GM23338 (cell line): Measurements from ENCODE around the gene CHCHD6. TPM values are rescaled to one million over a fixed set of nuclear protein-coding genes. Genes with fewer than 3 reads are reported as not detected.
A peak's percentile ranks its signal among the peaks of the same experiment; 100 is the strongest.

ENCODE experiments used
- ATAC-seq: fragments of 200-7000 bp; cut with Tn5 transposase; 3 replicates; pipeline ENCODE4 v1.9.1; 2020
- DNase-seq: peaks from one replicate; pipeline ENCODE4 v3.0.0-alpha.2; 2015; ENCODE audit warnings: low spot score
- H2AFZ ChIP-seq: fragments of 200-600 bp; sonication (generic); 2 replicates; pipeline ENCODE4 v1.8.0; 2016; ENCODE audit warnings: antibody characterized with exemption, mild to moderate bottlenecking, moderate library complexity
- H3F3A ChIP-seq: fragments of 200-600 bp; sonication (generic); replicated peaks from 2 replicates; pipeline ENCODE4 v1.8.0; 2017; ENCODE audit warnings: antibody characterized with exemption, mixed run types, low read depth
- H3K27ac ChIP-seq: fragments of 200-600 bp; sonication (generic); 2 replicates; pipeline ENCODE4 v1.6.1; 2016; ENCODE audit warnings: low read depth
- H3K27me3 ChIP-seq: fragments of 200-600 bp; sonication (generic); 2 replicates; pipeline ENCODE4 v1.8.0; 2016; ENCODE audit warnings: mild to moderate bottlenecking, mixed run types, moderate library complexity; ENCODE audit not compliant: insufficient read depth
- H3K36me3 ChIP-seq: fragments of 200-600 bp; sonication (generic); 2 replicates; pipeline ENCODE4 v1.8.0; 2016; ENCODE audit warnings: mild to moderate bottlenecking; ENCODE audit not compliant: insufficient read depth
- H3K4me1 ChIP-seq: fragments of 200-600 bp; sonication (generic); 2 replicates; pipeline ENCODE4 v1.8.0; 2016; ENCODE audit warnings: mild to moderate bottlenecking, moderate library complexity; ENCODE audit not compliant: insufficient read depth
- H3K4me2 ChIP-seq: fragments of 200-600 bp; sonication (generic); 2 replicates; pipeline ENCODE4 v1.7.1; 2017; ENCODE audit warnings: mixed run types
- H3K4me3 ChIP-seq: fragments of 200-600 bp; sonication (generic); 2 replicates; pipeline ENCODE4 v1.6.1; 2016; ENCODE audit warnings: mixed run types
- H3K79me2 ChIP-seq: fragments of 200-600 bp; sonication (generic); replicated peaks from 2 replicates; pipeline ENCODE4 v1.8.0; 2017; ENCODE audit warnings: mild to moderate bottlenecking; ENCODE audit not compliant: insufficient read depth
- H3K9me2 ChIP-seq: fragments of 200-600 bp; sonication (generic); 2 replicates; pipeline ENCODE4 v1.8.0; 2017; ENCODE audit not compliant: insufficient read depth
- H4K20me1 ChIP-seq: fragments of 200-600 bp; sonication (generic); replicated peaks from 2 replicates; pipeline ENCODE4 v1.8.0; 2017; ENCODE audit warnings: mild to moderate bottlenecking; ENCODE audit not compliant: insufficient read depth
- H3K27ac Mint-ChIP-seq: 2 replicates; pipeline ENCODE4 v1.8.0; 2020; ENCODE audit warnings: inconsistent platforms, mild to moderate bottlenecking, moderate library complexity, mixed read lengths
- H3K27me3 Mint-ChIP-seq: 3 replicates; pipeline ENCODE4 v1.8.0; 2022; ENCODE audit warnings: low read depth, mild to moderate bottlenecking, moderate library complexity, mixed read lengths, inconsistent platforms; ENCODE audit not compliant: insufficient read depth, poor library complexity
- H3K36me3 Mint-ChIP-seq: 3 replicates; pipeline ENCODE4 v1.8.0; 2021; ENCODE audit warnings: low read depth, mild to moderate bottlenecking, inconsistent platforms, moderate library complexity, mixed read lengths
- H3K4me1 Mint-ChIP-seq: 3 replicates; pipeline ENCODE4 v1.8.0; 2020; ENCODE audit warnings: mild to moderate bottlenecking, inconsistent platforms, mixed read lengths
- H3K4me3 Mint-ChIP-seq: 3 replicates; pipeline ENCODE4 v1.8.0; 2021; ENCODE audit warnings: moderate library complexity, mild to moderate bottlenecking, inconsistent platforms, mixed read lengths
- H3K9me3 Mint-ChIP-seq: 3 replicates; pipeline ENCODE4 v1.8.0; 2020; ENCODE audit warnings: moderate library complexity, mild to moderate bottlenecking, inconsistent platforms, mixed read lengths
- CREB1 ChIP-seq: fragments of 250-450 bp; sonication (Bioruptor Pico); IDR thresholded peaks from 2 replicates; pipeline ENCODE4 v1.5.0; 2020; ENCODE audit warnings: low read depth, mild to moderate bottlenecking, moderate library complexity
- EZH2 ChIP-seq: fragments of 200-600 bp; sonication (generic); IDR thresholded peaks from one replicate; pipeline ENCODE4 v1.8.0; 2017; ENCODE audit warnings: antibody characterized with exemption, mild to moderate bottlenecking, low read depth; ENCODE audit not compliant: unreplicated experiment
- JUNB ChIP-seq: IDR thresholded peaks from one replicate; pipeline ENCODE4 v1.6.1; 2016; ENCODE audit warnings: antibody characterized with exemption; ENCODE audit not compliant: unreplicated experiment
- NANOG ChIP-seq: IDR thresholded peaks from 2 replicates; pipeline ENCODE4 v1.6.1; 2016; ENCODE audit warnings: antibody characterized with exemption, borderline replicate concordance
- STAT1 ChIP-seq: IDR thresholded peaks from one replicate; pipeline ENCODE4 v1.6.1; 2016; ENCODE audit warnings: antibody characterized with exemption; ENCODE audit not compliant: unreplicated experiment
- ZNF114 ChIP-seq: fragments of 250-450 bp; sonication (Bioruptor Pico); IDR thresholded peaks from 2 replicates; pipeline ENCODE4 v1.5.0; 2020; ENCODE audit warnings: mild to moderate bottlenecking, moderate library complexity
- polyA plus RNA-seq: library from polyadenylated mRNA; unstranded; fragments of >200 nt; fragmentation: Nextera tagmentation; extraction: Ambion mirVana; gene quantifications from 2 replicates; pipeline ENCODE4 v1.2.1, GENCODE V29; 2016
- total RNA-seq: library from RNA; depleted of rRNA; stranded (reverse); fragments of >200 nt; shearing (Covaris generic); gene quantifications from 2 replicates; pipeline ENCODE4 v1.2.3, GENCODE V29; 2014
- TF ChIP-seq, protein P1 (sequence below): IDR thresholded peaks from 2 replicates; pipeline ENCODE4 v1.6.1; 2016; ENCODE audit warnings: antibody characterized with exemption
- TF ChIP-seq, protein P2 (sequence below): IDR thresholded peaks from one replicate; pipeline ENCODE4 v1.6.1; 2018; ENCODE audit warnings: antibody characterized with exemption; ENCODE audit not compliant: unreplicated experiment
- TF ChIP-seq, protein P3 (sequence below): fragments of 250-450 bp; sonication (Bioruptor Pico); IDR thresholded peaks from 2 replicates; pipeline ENCODE4 v1.5.0; 2020; ENCODE audit warnings: mild to moderate bottlenecking, moderate library complexity

Gene CHCHD6
- total and polyA plus RNA-seq, 2 experiments from 2014 or later, result 28.8 to 43.0 TPM

DNA sequence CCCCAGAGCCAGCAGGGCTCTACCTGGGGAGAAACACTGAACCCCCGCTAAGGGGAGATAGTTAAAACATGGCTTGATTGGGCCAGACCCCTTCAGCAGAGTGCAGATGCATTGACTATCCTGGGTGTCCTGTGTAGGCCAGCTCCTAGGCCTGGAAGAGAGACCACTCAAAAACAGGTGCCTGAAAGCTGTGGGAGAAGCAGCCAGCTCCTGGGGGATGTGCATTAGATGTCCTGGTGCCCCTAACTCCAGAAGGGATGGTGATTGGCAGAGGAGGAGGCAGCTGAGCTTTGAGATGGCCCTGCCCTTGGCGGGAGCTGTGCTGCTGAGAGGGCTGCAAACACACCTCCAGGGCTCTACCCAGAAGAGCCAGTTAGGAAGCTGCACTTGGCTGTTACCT lies 189.6 kb downstream of the CHCHD6 start:
- Histone ChIP-seq H2AFZ (no peak overlapping the region), H4K20me1 (peaks cover 4% of the 10 kb centered on the region; the same call in 1 of the 2 replicates), H3K9me2 (no peaks in the 10 kb centered on the region), H3K79me2 (no peaks in the 10 kb centered on the region), H3K27ac (no peak overlapping the region), H3F3A (no peaks in the 10 kb centered on the region), H3K36me3 (no peaks in the 10 kb centered on the region), H3K4me3 (no peak overlapping the region), H3K4me1 (peaks cover 16% of the 10 kb centered on the region), H3K4me2 (no peak overlapping the region), H3K27me3 (no peaks in the 10 kb centered on the region)
- H3K4me1 Mint-ChIP-seq, result peaks cover 28% of the 10 kb centered on the region
- DNase-seq (no peak), ATAC-seq (peak; percentile 65)
- H3K27me3 Mint-ChIP-seq, result peaks cover 4% of the 10 kb centered on the region
- no peak overlapping the region for H3K27ac Mint-ChIP-seq
- no peak for TF ChIP-seq JUNB
- TF ChIP-seq NANOG, result no peak
- no peak for TF ChIP-seq CREB1 (CRISPR knock-in tag)
- TF ChIP-seq EZH2, result no peak
- no peak for TF ChIP-seq ZNF114 (CRISPR knock-in tag)
- TF ChIP-seq, protein P1, sequence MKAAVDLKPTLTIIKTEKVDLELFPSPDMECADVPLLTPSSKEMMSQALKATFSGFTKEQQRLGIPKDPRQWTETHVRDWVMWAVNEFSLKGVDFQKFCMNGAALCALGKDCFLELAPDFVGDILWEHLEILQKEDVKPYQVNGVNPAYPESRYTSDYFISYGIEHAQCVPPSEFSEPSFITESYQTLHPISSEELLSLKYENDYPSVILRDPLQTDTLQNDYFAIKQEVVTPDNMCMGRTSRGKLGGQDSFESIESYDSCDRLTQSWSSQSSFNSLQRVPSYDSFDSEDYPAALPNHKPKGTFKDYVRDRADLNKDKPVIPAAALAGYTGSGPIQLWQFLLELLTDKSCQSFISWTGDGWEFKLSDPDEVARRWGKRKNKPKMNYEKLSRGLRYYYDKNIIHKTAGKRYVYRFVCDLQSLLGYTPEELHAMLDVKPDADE, result no peak
- TF ChIP-seq STAT1, result no peak
- no peaks in the 10 kb centered on the region for H3K9me3 Mint-ChIP-seq
- H3K4me3 Mint-ChIP-seq, result no peak overlapping the region
- no peaks in the 10 kb centered on the region for H3K36me3 Mint-ChIP-seq

DNA sequence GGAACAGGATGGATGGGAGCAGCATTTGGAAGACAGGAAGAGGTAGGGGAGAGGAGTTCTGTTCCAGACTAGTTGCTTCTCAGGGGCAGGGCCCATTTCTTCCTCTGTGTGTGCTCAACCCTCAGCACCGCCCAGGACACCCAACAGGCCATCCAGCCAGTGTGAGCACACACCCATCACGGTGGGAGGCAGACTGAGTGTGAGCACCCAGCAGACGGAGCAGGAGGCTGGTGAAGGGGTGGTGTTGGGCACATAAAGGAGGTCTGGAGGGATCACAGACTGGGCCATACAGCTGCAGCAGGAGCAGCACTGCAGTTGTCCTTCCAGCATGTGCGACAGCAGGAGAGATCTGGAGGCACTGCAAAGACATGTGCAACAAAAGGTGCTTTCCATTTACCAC lies 190.4 kb downstream of the CHCHD6 start:
- H3K27me3 ChIP-seq, result no peaks in the 10 kb centered on the region
- Mint-ChIP-seq H3K9me3 (no peaks in the 10 kb centered on the region), H3K4me3 (no peak overlapping the region), H3K27me3 (no peaks in the 10 kb centered on the region), H3K27ac (no peak overlapping the region), H3K4me1 (peaks cover 28% of the 10 kb centered on the region), H3K36me3 (no peaks in the 10 kb centered on the region)
- no peaks in the 10 kb centered on the region for H3K79me2 ChIP-seq
- H3K27ac ChIP-seq, result no peak overlapping the region
- no peak overlapping the region for H3K4me3 ChIP-seq
- H3F3A ChIP-seq, result no peaks in the 10 kb centered on the region
- no peak overlapping the region for H2AFZ ChIP-seq
- no peak for DNase-seq
- TF ChIP-seq, protein P2, sequence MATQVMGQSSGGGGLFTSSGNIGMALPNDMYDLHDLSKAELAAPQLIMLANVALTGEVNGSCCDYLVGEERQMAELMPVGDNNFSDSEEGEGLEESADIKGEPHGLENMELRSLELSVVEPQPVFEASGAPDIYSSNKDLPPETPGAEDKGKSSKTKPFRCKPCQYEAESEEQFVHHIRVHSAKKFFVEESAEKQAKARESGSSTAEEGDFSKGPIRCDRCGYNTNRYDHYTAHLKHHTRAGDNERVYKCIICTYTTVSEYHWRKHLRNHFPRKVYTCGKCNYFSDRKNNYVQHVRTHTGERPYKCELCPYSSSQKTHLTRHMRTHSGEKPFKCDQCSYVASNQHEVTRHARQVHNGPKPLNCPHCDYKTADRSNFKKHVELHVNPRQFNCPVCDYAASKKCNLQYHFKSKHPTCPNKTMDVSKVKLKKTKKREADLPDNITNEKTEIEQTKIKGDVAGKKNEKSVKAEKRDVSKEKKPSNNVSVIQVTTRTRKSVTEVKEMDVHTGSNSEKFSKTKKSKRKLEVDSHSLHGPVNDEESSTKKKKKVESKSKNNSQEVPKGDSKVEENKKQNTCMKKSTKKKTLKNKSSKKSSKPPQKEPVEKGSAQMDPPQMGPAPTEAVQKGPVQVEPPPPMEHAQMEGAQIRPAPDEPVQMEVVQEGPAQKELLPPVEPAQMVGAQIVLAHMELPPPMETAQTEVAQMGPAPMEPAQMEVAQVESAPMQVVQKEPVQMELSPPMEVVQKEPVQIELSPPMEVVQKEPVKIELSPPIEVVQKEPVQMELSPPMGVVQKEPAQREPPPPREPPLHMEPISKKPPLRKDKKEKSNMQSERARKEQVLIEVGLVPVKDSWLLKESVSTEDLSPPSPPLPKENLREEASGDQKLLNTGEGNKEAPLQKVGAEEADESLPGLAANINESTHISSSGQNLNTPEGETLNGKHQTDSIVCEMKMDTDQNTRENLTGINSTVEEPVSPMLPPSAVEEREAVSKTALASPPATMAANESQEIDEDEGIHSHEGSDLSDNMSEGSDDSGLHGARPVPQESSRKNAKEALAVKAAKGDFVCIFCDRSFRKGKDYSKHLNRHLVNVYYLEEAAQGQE, result no peak
- TF ChIP-seq, protein P3, sequence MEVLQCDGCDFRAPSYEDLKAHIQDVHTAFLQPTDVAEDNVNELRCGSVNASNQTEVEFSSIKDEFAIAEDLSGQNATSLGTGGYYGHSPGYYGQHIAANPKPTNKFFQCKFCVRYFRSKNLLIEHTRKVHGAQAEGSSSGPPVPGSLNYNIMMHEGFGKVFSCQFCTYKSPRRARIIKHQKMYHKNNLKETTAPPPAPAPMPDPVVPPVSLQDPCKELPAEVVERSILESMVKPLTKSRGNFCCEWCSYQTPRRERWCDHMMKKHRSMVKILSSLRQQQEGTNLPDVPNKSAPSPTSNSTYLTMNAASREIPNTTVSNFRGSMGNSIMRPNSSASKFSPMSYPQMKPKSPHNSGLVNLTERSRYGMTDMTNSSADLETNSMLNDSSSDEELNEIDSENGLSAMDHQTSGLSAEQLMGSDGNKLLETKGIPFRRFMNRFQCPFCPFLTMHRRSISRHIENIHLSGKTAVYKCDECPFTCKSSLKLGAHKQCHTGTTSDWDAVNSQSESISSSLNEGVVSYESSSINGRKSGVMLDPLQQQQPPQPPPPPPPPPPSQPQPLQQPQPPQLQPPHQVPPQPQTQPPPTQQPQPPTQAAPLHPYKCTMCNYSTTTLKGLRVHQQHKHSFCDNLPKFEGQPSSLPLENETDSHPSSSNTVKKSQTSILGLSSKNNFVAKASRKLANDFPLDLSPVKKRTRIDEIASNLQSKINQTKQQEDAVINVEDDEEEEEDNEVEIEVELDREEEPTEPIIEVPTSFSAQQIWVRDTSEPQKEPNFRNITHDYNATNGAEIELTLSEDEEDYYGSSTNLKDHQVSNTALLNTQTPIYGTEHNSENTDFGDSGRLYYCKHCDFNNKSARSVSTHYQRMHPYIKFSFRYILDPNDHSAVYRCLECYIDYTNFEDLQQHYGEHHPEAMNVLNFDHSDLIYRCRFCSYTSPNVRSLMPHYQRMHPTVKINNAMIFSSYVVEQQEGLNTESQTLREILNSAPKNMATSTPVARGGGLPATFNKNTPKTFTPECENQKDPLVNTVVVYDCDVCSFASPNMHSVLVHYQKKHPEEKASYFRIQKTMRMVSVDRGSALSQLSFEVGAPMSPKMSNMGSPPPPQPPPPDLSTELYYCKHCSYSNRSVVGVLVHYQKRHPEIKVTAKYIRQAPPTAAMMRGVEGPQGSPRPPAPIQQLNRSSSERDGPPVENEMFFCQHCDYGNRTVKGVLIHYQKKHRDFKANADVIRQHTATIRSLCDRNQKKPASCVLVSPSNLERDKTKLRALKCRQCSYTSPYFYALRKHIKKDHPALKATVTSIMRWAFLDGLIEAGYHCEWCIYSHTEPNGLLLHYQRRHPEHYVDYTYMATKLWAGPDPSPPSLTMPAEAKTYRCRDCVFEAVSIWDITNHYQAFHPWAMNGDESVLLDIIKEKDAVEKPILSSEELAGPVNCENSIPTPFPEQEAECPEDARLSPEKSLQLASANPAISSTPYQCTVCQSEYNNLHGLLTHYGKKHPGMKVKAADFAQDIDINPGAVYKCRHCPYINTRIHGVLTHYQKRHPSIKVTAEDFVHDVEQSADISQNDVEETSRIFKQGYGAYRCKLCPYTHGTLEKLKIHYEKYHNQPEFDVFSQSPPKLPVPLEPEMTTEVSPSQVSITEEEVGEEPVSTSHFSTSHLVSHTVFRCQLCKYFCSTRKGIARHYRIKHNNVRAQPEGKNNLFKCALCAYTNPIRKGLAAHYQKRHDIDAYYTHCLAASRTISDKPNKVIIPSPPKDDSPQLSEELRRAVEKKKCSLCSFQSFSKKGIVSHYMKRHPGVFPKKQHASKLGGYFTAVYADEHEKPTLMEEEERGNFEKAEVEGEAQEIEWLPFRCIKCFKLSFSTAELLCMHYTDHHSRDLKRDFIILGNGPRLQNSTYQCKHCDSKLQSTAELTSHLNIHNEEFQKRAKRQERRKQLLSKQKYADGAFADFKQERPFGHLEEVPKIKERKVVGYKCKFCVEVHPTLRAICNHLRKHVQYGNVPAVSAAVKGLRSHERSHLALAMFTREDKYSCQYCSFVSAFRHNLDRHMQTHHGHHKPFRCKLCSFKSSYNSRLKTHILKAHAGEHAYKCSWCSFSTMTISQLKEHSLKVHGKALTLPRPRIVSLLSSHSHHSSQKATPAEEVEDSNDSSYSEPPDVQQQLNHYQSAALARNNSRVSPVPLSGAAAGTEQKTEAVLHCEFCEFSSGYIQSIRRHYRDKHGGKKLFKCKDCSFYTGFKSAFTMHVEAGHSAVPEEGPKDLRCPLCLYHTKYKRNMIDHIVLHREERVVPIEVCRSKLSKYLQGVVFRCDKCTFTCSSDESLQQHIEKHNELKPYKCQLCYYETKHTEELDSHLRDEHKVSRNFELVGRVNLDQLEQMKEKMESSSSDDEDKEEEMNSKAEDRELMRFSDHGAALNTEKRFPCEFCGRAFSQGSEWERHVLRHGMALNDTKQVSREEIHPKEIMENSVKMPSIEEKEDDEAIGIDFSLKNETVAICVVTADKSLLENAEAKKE (CRISPR knock-in tag), result no peak
- TF ChIP-seq STAT1 (no peak), JUNB (no peak)
- TF ChIP-seq, protein P1, result no peak
- H4K20me1 ChIP-seq, result peaks cover 4% of the 10 kb centered on the region; the same call in 1 of the 2 replicates
- peaks cover 16% of the 10 kb centered on the region for H3K4me1 ChIP-seq
- H3K9me2 ChIP-seq, result no peaks in the 10 kb centered on the region; the same call in 1 of the 2 replicates
- ATAC-seq, result no peak
- no peak overlapping the region for H3K4me2 ChIP-seq
- no peaks in the 10 kb centered on the region for H3K36me3 ChIP-seq
